Measurements from ENCODE around the gene KCNIP2. TPM values are rescaled to one million over a fixed set of nuclear protein-coding genes. Genes with fewer than 3 reads are reported as not detected.

KCNIP2 gene
- total and polyA plus RNA-seq, 5 experiments from 2014 or later: 2.0 to 2.5 TPM; not detected in 3

DNA sequence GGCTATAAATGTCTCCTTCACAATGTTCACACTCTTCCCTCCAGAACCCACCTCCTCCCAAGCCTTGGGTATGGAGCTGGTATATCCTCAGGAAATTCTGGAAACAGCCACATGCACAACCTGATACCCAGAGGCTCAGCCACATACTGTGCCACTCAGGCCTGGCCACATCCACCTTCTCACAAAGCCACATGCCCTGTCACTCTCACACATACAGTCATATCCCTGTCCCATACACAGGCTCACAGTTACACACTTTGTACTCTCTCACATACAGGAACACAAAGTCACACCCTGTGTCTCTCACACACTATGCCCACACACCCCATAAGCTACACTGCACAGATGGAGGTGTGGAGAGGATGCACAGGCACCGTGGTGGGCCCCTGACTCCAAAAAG, 10.1 kb downstream of the KCNIP2 start:
- ATAC-seq (no peak), DNase-seq (no peak)
- peak overlapping the region; percentile 50 to 92 (median 80) for H3K27ac Mint-ChIP-seq
- peaks cover 0 to 3% (median 0%) of the 10 kb centered on the region in 5 donors for H3K27me3 Mint-ChIP-seq
- peak overlapping the region in 4 of 10 donors; percentile 16 to 67 (median 38) for H3K4me3 Mint-ChIP-seq
- H3K9me3 Mint-ChIP-seq: peaks cover 0 to 5% (median 0%) of the 10 kb centered on the region in 9 donors
- POLR2A ChIA-PET: interaction anchor here (0.8 to 8.1 kb wide), 3 partner anchors 12 to 281 kb away, joined by 3 to 118 read pairs (median 4); partner anchors contain the start of gene OGA
- peaks cover 44 to 62% (median 59%) of the 10 kb centered on the region in 4 donors for H3K4me1 Mint-ChIP-seq
- H3K36me3 Mint-ChIP-seq: peaks cover 0 to 1% (median 0%) of the 10 kb centered on the region in 3 donors

DNA sequence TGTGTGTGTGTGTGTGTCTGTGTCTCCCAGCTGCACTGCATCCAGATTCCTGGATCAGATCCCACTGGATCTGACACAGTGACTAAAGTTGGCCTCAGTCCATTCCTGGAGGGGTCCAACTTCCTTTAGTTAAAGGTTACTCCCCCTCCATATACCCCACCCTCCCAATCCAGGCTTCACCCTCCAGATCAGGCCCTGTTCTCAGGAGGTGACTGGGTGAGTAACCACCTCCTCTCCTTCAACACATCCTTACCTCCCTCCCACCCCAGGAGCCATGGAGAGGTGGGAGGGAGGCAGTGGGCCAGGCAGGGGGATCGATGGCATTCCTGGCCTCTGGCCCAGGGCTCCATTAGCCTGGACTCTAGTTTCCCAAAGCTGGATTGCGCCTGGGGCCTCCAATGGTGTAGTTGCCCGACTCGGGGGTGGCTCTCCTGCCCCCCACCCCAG, 11.3 kb downstream of the KCNIP2 start:
- Mint-ChIP-seq H3K4me3 (peak overlapping the region in 1 of 10 donors; percentile 34), H3K27ac (peak overlapping the region in 7 of 10 donors; percentile 79 to 100 (median 96)), H3K36me3 (peaks cover 0 to 1% (median 0%) of the 10 kb centered on the region in 3 donors), H3K27me3 (peaks cover 0 to 3% (median 0%) of the 10 kb centered on the region in 5 donors), H3K4me1 (peaks cover 44 to 65% (median 59%) of the 10 kb centered on the region in 4 donors), H3K9me3 (peaks cover 0 to 5% (median 0%) of the 10 kb centered on the region in 9 donors)
- DNase-seq (no peak), ATAC-seq (no peak)
- POLR2A ChIA-PET: interaction anchor here (1.2 to 8.1 kb wide), 2 partner anchors 15 to 282 kb away, joined by 4 to 118 read pairs; partner anchors contain the start of gene OGA

DNA sequence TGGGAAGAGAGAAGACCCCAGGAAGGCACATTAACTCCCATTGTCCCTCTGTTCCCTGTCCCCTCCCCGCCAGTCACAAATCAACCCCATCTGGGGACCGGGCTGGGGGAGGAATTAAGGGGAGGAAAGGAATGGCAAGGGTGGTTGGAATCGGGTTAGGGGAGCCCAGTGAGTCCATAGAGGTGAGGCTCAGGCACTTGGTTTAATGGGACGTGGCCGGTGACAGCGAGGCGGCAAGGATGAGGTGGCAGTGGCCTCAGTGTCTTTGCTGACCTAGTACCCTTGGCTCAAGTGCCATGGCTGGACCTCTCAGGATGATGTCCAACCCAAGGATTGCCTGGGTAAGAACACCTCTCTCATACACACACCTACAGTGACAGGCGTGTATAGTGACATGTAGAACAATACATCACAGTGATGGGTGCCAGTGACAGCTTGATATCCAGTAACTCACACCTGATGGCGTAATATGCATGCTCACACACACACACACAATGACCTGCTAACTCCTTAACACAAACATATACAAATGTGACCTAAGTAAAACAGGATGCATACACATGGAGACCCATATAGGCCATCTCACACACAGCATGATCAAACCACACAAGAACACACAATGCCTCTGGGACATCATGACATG, 12.3 kb downstream of the KCNIP2 start:
- peaks cover 0 to 5% (median 0%) of the 10 kb centered on the region in 9 donors for H3K9me3 Mint-ChIP-seq
- H3K4me1 Mint-ChIP-seq: peaks cover 47 to 67% (median 59%) of the 10 kb centered on the region in 4 donors
- DNase-seq (no peak), ATAC-seq (no peak)
- peaks cover 0 to 3% (median 0%) of the 10 kb centered on the region in 5 donors for H3K27me3 Mint-ChIP-seq
- peaks cover 0 to 1% (median 0%) of the 10 kb centered on the region in 3 donors for H3K36me3 Mint-ChIP-seq
- peak overlapping the region; percentile 94 to 100 (median 99) for H3K27ac Mint-ChIP-seq
- peak overlapping the region; percentile 74 to 96 (median 90) for H3K4me3 Mint-ChIP-seq
- POLR2A ChIA-PET: interaction anchor here (0.6 to 8.1 kb wide), 4 partner anchors 10 to 1480 kb away, joined by 5 to 118 read pairs (median 12); partner anchors contain the start of gene OGA

DNA sequence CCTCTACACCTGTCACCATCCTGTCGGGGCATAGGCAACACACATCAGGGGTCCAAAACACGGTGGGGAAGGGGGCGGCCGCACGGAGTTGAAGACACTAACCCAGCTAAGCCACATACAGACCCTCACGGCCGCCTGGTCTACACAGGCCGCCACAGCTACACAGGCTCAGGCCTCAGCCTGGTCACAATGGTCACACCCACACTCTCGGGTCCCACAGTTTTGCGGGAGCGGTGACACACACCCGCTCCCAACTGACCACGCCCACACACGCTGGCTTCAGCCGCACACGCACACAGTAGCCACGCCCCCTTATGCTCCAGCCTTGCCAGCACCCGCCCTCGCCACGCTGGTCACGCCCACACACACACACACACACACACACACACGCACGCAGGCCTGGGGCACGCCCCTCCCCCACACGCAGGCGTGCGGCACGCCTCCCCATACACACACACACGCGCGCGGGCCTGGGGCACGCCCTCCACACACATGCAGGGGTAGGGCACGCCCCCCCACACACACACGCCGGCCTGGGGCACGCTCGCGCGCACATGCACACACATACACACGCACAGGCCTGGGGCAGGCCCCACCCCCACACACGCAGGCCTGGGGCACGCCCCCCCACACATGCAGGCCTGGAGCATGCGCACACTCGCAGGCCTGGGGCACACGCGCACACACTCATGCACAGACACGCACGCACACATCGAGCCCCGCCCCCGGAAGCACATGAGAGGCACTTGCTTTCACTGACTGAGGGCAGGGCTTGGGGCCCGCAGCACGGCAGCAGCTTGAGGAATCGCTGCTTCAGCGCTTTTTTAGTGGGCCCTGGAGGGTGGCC, 13.1 kb downstream of the KCNIP2 start:
- DNase-seq (peak; percentile 87 to 98 (median 95)), ATAC-seq (peak; percentile 80 to 81)
- peaks cover 44 to 64% (median 52%) of the 10 kb centered on the region in 4 donors for H3K4me1 Mint-ChIP-seq
- H3K27ac Mint-ChIP-seq: peak overlapping the region; percentile 94 to 100 (median 99)
- peak overlapping the region; percentile 74 to 96 (median 90) for H3K4me3 Mint-ChIP-seq
- H3K36me3 Mint-ChIP-seq: peaks cover 0 to 1% (median 0%) of the 10 kb centered on the region in 3 donors
- POLR2A ChIA-PET: interaction anchor here (0.6 to 8.1 kb wide), 8 partner anchors 9 to 1481 kb away, joined by 3 to 118 read pairs (median 4); partner anchors contain the start of gene OGA
- peaks cover 0 to 5% (median 0%) of the 10 kb centered on the region in 9 donors for H3K9me3 Mint-ChIP-seq
- H3K27me3 Mint-ChIP-seq: peaks cover 0 to 3% (median 0%) of the 10 kb centered on the region in 5 donors

DNA sequence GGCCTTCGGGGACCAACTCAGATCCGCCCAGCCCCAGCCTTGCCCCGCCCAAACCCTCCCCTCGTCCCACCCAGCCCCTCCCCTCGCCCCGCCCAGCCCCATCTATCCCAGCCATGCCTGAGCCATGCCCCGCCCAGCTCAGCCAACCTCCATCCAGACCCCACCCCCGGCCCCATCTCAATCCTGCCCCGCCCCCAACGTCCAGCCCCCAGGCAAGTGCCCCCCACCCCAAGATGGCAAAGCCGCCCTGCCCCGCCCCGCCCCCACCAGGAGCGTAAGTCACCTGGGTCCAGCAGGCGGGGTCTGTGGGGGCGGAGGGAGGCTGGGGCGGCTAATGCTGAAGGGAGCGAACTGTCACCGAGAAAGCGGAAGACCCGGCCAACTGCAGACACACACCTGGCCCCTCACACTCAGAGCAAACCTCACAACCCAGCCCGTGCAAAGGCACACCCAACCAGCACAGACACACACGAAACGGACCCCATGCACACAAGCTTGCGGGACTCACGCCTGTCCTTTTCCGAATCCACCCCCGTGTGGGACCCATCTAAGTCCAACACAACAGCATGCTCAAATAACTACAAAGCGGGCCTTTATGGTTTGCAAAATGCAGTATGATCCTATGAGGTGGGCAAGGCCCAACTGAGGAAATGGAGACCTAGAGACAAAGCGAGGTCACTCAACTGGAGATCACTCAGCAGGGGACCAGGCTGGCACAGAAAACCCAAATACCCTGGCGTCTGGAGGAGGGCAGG, 13.9 kb downstream of the KCNIP2 start:
- peak; percentile 61 to 88 (median 70) for DNase-seq
- Mint-ChIP-seq H3K36me3 (peaks cover 0 to 1% (median 0%) of the 10 kb centered on the region in 3 donors), H3K4me1 (peaks cover 41 to 59% (median 46%) of the 10 kb centered on the region in 4 donors), H3K9me3 (peaks cover 0 to 5% (median 0%) of the 10 kb centered on the region in 9 donors), H3K27ac (peak overlapping the region; percentile 94 to 100 (median 99)), H3K27me3 (peaks cover 0 to 3% (median 0%) of the 10 kb centered on the region in 5 donors), H3K4me3 (peak overlapping the region; percentile 74 to 96 (median 90))
- peak; percentile 24 to 30 for ATAC-seq
- POLR2A ChIA-PET: interaction anchor here (0.7 to 8.1 kb wide), 5 partner anchors 8 to 164 kb away, joined by 3 to 118 read pairs (median 4); partner anchors contain the start of gene OGA

DNA sequence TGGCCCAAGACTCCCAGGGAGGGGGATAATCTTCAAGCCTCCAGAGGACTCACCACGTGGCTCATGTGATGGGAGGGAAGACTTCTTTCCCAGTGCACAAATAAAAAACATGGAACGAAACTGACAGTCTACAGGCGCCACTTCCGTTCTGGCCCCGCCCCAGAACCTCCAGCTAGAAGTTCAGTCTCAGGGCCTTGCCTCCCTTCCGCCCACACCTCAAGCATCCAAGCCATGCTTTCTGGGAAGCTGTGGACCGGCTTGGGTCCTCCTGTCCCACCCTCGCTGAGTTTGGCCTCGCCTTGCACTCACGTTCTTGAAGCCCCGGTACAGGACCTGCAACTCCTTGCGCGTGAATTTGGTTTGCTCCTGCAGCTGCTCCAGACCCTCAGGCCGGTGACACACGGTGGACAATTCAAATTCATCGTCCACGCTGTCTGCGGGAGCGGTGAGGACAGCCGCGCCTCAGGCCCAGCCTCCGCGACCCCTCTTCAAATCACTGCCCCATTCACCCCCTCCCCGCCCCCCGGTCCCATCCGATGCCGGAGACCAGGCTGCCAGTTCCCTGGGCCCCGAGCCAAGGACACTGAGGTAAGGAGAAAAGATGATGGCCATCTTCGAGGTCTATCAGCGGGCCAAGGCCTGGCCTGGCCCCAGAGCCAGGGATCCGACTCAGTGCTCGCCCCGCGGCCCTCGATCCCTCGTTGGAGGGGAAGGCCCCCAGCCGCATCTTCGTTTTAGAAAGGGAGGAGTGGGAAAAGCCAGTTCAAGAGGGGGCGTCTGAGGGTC, 14.6 kb downstream of the KCNIP2 start:
- DNase-seq: no peak
- no peak for ATAC-seq
- Mint-ChIP-seq H3K27ac (peak overlapping the region in 4 of 10 donors; percentile 24 to 99 (median 64)), H3K9me3 (peaks cover 0 to 5% (median 0%) of the 10 kb centered on the region in 9 donors), H3K4me1 (peaks cover 34 to 51% (median 39%) of the 10 kb centered on the region in 4 donors), H3K4me3 (peak overlapping the region in 5 of 10 donors; percentile 4 to 90 (median 18)), H3K27me3 (peaks cover 0 to 3% (median 0%) of the 10 kb centered on the region in 5 donors), H3K36me3 (peaks cover 0 to 1% (median 0%) of the 10 kb centered on the region in 3 donors)
- POLR2A ChIA-PET: interaction anchor here (1.5 to 8.1 kb wide), 3 partner anchors 8 to 47 kb away, joined by 3 to 118 read pairs (median 17); partner anchors contain the start of gene OGA

DNA sequence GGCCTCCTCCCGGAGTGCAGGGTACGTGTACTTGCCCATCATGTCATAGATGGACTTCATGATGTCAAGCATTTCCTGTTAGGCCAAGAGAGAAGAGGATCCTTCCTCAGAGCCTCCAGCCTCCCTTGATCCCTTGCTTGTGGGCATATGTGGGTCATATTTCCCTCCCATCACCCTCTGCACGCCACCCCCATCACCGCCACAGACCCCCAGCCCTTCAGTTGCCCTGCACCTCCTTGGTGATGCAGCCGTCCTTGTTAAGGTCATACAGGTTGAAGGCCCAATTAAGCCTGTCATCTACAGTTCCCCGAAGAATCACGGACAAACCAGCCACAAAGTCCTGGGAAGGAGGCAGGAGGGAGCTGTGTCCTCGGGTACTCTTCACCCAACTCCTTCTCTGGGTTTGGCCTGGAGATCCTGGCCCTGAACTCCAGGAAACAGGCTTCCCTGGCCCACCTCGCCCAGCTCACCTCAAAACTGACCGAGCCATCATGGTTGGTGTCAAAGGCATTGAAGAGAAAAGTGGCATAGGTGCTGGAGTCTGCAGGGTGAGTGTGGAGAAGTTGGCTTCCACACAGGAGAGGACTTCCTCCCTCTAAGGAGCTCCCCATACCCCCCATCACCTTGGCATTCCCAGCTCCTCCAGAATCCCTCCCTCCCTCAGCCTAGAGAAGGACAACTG, 15.5 kb downstream of the KCNIP2 start:
- Mint-ChIP-seq H3K4me1 (peaks cover 28 to 42% (median 30%) of the 10 kb centered on the region in 4 donors), H3K4me3 (peak overlapping the region in 3 of 10 donors; percentile 10 to 45 (median 30))
- DNase-seq: no peak

DNA sequence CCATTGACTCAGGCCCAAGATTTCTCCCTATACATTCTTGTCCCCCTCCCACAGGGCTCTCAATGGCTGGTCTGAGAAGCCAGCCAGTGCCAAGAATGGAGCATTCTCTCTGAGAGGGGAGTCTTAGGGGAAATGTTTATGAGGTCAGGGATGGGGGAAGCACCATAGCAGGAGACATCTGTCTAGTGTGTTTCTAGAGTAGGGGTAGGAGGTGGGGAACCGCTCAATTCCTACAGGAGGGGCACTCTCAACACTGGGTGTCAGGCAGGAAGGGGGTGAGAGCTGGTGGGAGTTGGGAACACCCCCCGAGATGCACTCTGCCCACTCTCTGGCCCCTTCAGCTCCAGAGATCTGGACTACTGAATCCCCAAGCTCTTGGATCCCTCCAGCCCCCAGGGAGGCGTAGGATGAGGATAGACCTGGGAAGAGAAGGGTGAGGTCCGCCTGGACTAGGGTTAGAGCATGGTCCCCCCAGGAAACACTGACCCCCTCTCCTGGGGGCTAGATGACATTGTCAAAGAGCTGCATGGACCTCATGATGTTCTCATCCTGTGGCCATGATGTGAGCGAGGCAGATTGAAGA, 16.7 kb downstream of the KCNIP2 start:
- ATAC-seq: no peak
- Mint-ChIP-seq H3K36me3 (peaks cover 0 to 1% (median 0%) of the 10 kb centered on the region in 3 donors), H3K27ac (peak overlapping the region in 5 of 10 donors; percentile 9 to 81 (median 59)), H3K4me1 (peaks cover 23 to 37% (median 27%) of the 10 kb centered on the region in 4 donors), H3K27me3 (peaks cover 0 to 3% (median 0%) of the 10 kb centered on the region in 5 donors), H3K4me3 (peak overlapping the region in 5 of 10 donors; percentile 1 to 52 (median 4)), H3K9me3 (peaks cover 0 to 5% (median 0%) of the 10 kb centered on the region in 9 donors)
- no peak for DNase-seq
- POLR2A ChIA-PET: interaction anchor here (0.6 to 8.1 kb wide), 2 partner anchors 10 to 45 kb away, joined by 4 to 118 read pairs; partner anchors contain the start of gene OGA

More for the DNA sequence above, 15.5 kb downstream of the KCNIP2 start:
- Mint-ChIP-seq H3K9me3 (peaks cover 0 to 5% (median 0%) of the 10 kb centered on the region in 9 donors), H3K27ac (peak overlapping the region in 6 of 10 donors; percentile 48 to 78 (median 62)), H3K27me3 (peaks cover 0 to 3% (median 0%) of the 10 kb centered on the region in 5 donors), H3K36me3 (peaks cover 0 to 1% (median 0%) of the 10 kb centered on the region in 3 donors)
- POLR2A ChIA-PET: interaction anchor here (0.6 to 8.1 kb wide), 2 partner anchors 11 to 25 kb away, joined by 7 to 118 read pairs; partner anchors contain the start of gene OGA
- no peak for ATAC-seq

DNA sequence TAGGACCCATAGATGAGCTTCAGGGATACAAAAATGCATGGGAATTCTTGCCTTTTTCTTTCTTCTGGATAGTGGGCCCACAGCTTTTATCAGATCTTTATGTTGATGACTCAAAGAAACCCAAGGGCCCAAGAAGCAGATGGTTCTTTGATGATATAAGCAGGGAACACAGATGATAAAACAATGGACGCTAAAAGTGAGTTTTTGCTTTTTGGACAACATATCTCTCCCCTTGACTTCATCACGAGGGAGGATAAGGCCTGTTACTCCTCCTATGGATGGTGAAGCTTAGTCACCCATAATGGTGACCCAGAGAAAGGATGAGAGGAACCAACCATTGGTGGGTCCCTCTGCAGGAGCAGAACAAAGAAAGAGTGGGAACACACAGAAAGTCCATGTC, 18.9 kb downstream of the KCNIP2 start:
- Mint-ChIP-seq H3K27me3 (no peaks in the 10 kb centered on the region), H3K9me3 (no peaks in the 10 kb centered on the region), H3K4me1 (peaks cover 9 to 28% (median 15%) of the 10 kb centered on the region in 4 donors), H3K27ac (peak overlapping the region in 2 of 10 donors; percentile 5 to 15), H3K36me3 (no peaks in the 10 kb centered on the region), H3K4me3 (no peak overlapping the region)
- no peak for ATAC-seq
- POLR2A ChIA-PET: no interaction called here
- DNase-seq: no peak

Data from naive thymus-derived CD8-positive, alpha-beta T cell (primary cell).